Sigmoid colon (tissue), 4 donors: Measurements from ENCODE around the gene PNPLA1.

Experiments used
- EP300 ChIP-seq, 4 donors: sonication (generic); formaldehyde crosslinking; IDR thresholded peaks; one replicate each; pipeline ENCODE4 v1.6.1; 2017; ENCODE audit warnings: antibody characterized with exemption in 4 of 4
- POLR2A ChIP-seq, 2 donors: fragments of 450-650 bp; IDR thresholded peaks; one replicate each; pipeline ENCODE4 v1.6.1; 2016; ENCODE audit warnings: antibody characterized with exemption in 2 of 2, mild to moderate bottlenecking in 2 of 2, moderate library complexity in 2 of 2
- TF ChIP-seq, protein P1 (sequence below), 4 experiments: fragments of 450-650 bp in 3 of 4; fragments of 200-600 bp in 1 of 4; IDR thresholded peaks; one replicate each; pipeline ENCODE4 v1.5.1; 2016 to 2019; ENCODE audit warnings: antibody characterized with exemption in 4 of 4, mild to moderate bottlenecking in 3 of 4, moderate library complexity in 2 of 4

DNA sequence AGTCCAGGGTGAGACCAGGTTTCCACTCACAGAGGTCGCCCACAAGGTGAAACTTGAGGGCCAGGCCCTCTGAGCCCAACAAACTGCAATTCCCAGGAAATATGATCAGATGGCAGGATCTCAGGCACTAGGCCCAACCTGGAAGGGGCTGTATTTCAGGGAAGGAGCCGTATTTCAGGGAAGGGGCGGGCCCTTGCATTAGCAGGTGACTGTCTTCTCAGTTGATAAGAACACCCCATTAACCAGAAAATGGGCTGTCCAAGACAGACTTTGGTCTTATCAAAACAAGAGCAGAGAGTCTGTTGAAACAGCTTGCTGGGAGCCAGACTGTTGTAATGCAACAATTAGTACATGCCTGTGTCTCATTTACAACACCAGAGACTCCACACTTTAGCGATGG, 77.8 kb downstream of the PNPLA1 start:
- TF ChIP-seq, protein P1, sequence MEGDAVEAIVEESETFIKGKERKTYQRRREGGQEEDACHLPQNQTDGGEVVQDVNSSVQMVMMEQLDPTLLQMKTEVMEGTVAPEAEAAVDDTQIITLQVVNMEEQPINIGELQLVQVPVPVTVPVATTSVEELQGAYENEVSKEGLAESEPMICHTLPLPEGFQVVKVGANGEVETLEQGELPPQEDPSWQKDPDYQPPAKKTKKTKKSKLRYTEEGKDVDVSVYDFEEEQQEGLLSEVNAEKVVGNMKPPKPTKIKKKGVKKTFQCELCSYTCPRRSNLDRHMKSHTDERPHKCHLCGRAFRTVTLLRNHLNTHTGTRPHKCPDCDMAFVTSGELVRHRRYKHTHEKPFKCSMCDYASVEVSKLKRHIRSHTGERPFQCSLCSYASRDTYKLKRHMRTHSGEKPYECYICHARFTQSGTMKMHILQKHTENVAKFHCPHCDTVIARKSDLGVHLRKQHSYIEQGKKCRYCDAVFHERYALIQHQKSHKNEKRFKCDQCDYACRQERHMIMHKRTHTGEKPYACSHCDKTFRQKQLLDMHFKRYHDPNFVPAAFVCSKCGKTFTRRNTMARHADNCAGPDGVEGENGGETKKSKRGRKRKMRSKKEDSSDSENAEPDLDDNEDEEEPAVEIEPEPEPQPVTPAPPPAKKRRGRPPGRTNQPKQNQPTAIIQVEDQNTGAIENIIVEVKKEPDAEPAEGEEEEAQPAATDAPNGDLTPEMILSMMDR (IDR thresholded peaks at IDR 0.05): no peak
- TF ChIP-seq EP300 (IDR thresholded peaks at IDR 0.05) (no peak), POLR2A (IDR thresholded peaks at IDR 0.05) (no peak)
